ENCODE measurements around the gene SETD6.

- TF ChIP-seq, protein P1, sequence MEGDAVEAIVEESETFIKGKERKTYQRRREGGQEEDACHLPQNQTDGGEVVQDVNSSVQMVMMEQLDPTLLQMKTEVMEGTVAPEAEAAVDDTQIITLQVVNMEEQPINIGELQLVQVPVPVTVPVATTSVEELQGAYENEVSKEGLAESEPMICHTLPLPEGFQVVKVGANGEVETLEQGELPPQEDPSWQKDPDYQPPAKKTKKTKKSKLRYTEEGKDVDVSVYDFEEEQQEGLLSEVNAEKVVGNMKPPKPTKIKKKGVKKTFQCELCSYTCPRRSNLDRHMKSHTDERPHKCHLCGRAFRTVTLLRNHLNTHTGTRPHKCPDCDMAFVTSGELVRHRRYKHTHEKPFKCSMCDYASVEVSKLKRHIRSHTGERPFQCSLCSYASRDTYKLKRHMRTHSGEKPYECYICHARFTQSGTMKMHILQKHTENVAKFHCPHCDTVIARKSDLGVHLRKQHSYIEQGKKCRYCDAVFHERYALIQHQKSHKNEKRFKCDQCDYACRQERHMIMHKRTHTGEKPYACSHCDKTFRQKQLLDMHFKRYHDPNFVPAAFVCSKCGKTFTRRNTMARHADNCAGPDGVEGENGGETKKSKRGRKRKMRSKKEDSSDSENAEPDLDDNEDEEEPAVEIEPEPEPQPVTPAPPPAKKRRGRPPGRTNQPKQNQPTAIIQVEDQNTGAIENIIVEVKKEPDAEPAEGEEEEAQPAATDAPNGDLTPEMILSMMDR (IDR thresholded peaks at IDR 0.05): no peak
- no peak for TF ChIP-seq POLR2A (IDR thresholded peaks at IDR 0.05)
- no peak for TF ChIP-seq POLR2AphosphoS5 (IDR thresholded peaks at IDR 0.05; ENCODE audit: insufficient read depth in 1 of 2, low read depth in 1 of 2)
Observed at GRCh38 chr16:58481226-58481869, 34.0 kb upstream of the SETD6 start.
